Measurements from ENCODE around the gene TMEM132C. TPM values are rescaled to one million over a fixed set of nuclear protein-coding genes. Genes with fewer than 3 reads are reported as not detected.

Gene TMEM132C
- polyA plus RNA-seq, 1 of the 3 experiments (the other 2 are of a cell fraction), result not detected

GRCh38 chr12:128261757-128262156, 5.2 kb upstream of the TMEM132C start:
- WGBS (ENCODE audit: low lambda C conversion rate), result 40% methylated on average over 3 of the region's 3 CpGs
- no peak overlapping the region for H3K27ac ChIP-seq (ENCODE audit: low read depth in 2 of 2, low read length in 1 of 2)
- ChIA-PET POLR2A (no interaction called here), CTCF (interaction anchor here (1.8 kb wide), 1 partner anchor 1650 kb away, joined by 6 read pairs; no protein-coding TSS in a partner anchor)
- H2AFZ ChIP-seq (ENCODE audit: low read depth), result no peak overlapping the region
- H3K4me3 ChIP-seq (ENCODE audit: low read depth in 2 of 2, low read length in 1 of 2), result no peak overlapping the region
- H3K27me3 ChIP-seq (ENCODE audit: insufficient read depth), result no peaks in the 10 kb centered on the region
- TF ChIP-seq CTCF (IDR thresholded peaks at IDR 0.05), result no peak
- TF ChIP-seq GATA2 (CRISPR knock-in tag; IDR thresholded peaks at IDR 0.05), result no peak
- no peak for TF ChIP-seq FOXM1 (IDR thresholded peaks at IDR 0.05; ENCODE audit: low read depth)
- no peak for TF ChIP-seq IRF3 (IDR thresholded peaks at IDR 0.05; ENCODE audit: low read depth, low read length)
- TF ChIP-seq NFIC (IDR thresholded peaks at IDR 0.05; ENCODE audit: borderline replicate concordance), result no peak
- no peak for TF ChIP-seq FOSL2 (IDR thresholded peaks at IDR 0.05; ENCODE audit: borderline replicate concordance, low read depth)
- no peak for TF ChIP-seq CHD2 (IDR thresholded peaks at IDR 0.05; ENCODE audit: low read length, partially characterized antibody)
- TF ChIP-seq SMC3 (IDR thresholded peaks at IDR 0.05; ENCODE audit: low read depth, low read length), result no peak
- no peak for TF ChIP-seq RCOR1 (IDR thresholded peaks at IDR 0.05; ENCODE audit: low read length)
- no peaks in the 10 kb centered on the region for H3K4me1 ChIP-seq (ENCODE audit: control insufficient read depth in 1 of 2, insufficient read depth in 2 of 2, low read depth in 1 of 2, low read length in 1 of 2)
- H3K9me3 ChIP-seq, result no peaks in the 10 kb centered on the region; the same call in 1 of the 2 replicates
- no peaks in the 10 kb centered on the region for H4K20me1 ChIP-seq (ENCODE audit: insufficient read depth)
- H3K9me2 ChIP-seq, result no peaks in the 10 kb centered on the region
- DNase-seq, result no peak
- H3F3A ChIP-seq (replicated peaks; ENCODE audit: insufficient read depth), result no peaks in the 10 kb centered on the region
- H3K9ac ChIP-seq, result no peak overlapping the region
- no peaks in the 10 kb centered on the region for H3K36me3 ChIP-seq (replicated peaks in 1 of 2; ENCODE audit: control insufficient read depth in 1 of 2, insufficient read depth in 2 of 2, low read length in 1 of 2)
- no peaks in the 10 kb centered on the region for H3K79me2 ChIP-seq (ENCODE audit: insufficient read depth)
- H3K4me2 ChIP-seq, result no peak overlapping the region

- ChIA-PET CTCF (no interaction called here), POLR2A (no interaction called here)
- Histone ChIP-seq H2AFZ (ENCODE audit: low read depth) (no peak overlapping the region), H3K9ac (no peak overlapping the region), H3K9me3 (no peaks in the 10 kb centered on the region; the same call in 1 of the 2 replicates), H4K20me1 (ENCODE audit: insufficient read depth) (no peaks in the 10 kb centered on the region), H3K79me2 (ENCODE audit: insufficient read depth) (no peaks in the 10 kb centered on the region), H3K4me1 (ENCODE audit: control insufficient read depth in 1 of 2, insufficient read depth in 2 of 2, low read depth in 1 of 2, low read length in 1 of 2) (no peaks in the 10 kb centered on the region; a peak in 1 of 4 replicates), H3K36me3 (replicated peaks in 1 of 2; ENCODE audit: control insufficient read depth in 1 of 2, insufficient read depth in 2 of 2, low read length in 1 of 2) (no peaks in the 10 kb centered on the region), H3F3A (replicated peaks; ENCODE audit: insufficient read depth) (no peaks in the 10 kb centered on the region), H3K9me2 (no peaks in the 10 kb centered on the region), H3K27ac (ENCODE audit: low read depth in 2 of 2, low read length in 1 of 2) (no peak overlapping the region), H3K4me3 (ENCODE audit: low read depth in 2 of 2, low read length in 1 of 2) (no peak overlapping the region), H3K4me2 (no peak overlapping the region), H3K27me3 (ENCODE audit: insufficient read depth) (no peaks in the 10 kb centered on the region)
- WGBS (ENCODE audit: low lambda C conversion rate), result 15% methylated on average over 6 of the region's 7 CpGs
- no peak for DNase-seq
- TF ChIP-seq CHD2 (IDR thresholded peaks at IDR 0.05; ENCODE audit: low read length, partially characterized antibody), result no peak
- TF ChIP-seq GATA2 (CRISPR knock-in tag; IDR thresholded peaks at IDR 0.05), result no peak
- TF ChIP-seq EP300 (IDR thresholded peaks at IDR 0.05; ENCODE audit: borderline replicate concordance in 1 of 2, low read depth in 1 of 2, low read length in 1 of 2), result no peak
- TF ChIP-seq TCF12 (IDR thresholded peaks at IDR 0.05), result no peak
- no peak for TF ChIP-seq NRF1 (IDR thresholded peaks at IDR 0.05; ENCODE audit: low read depth, low read length)
- no peak for TF ChIP-seq SIN3A (IDR thresholded peaks at IDR 0.05; ENCODE audit: borderline replicate concordance, low read depth, low read length)
Observed at GRCh38 chr12:128265566-128265965, 1.4 kb upstream of the TMEM132C start.

Data from SK-N-SH (cell line).